Smooth muscle cell (in vitro differentiated cells): ENCODE measurements around the gene LPP. TPM values are rescaled to one million over a fixed set of nuclear protein-coding genes. Genes with fewer than 3 reads are reported as not detected.

Source experiments
- DNase-seq: peaks from one replicate; lab custom pipeline; 2025; ENCODE audit not compliant: unreplicated experiment; lab: John Stamatoyannopoulos, UW
- H2AFZ ChIP-seq: fragments of 200-600 bp; sonication (generic); 2 replicates; pipeline ENCODE4 v1.6.0; 2016; ENCODE audit warnings: antibody characterized with exemption, low read depth, mild to moderate bottlenecking
- H3F3A ChIP-seq: fragments of 200-600 bp; sonication (generic); 2 replicates; pipeline ENCODE4 v1.6.0; 2017; ENCODE audit warnings: antibody characterized with exemption, low read depth
- H3K27ac ChIP-seq: fragments of 200-600 bp; sonication (generic); 2 replicates; pipeline ENCODE4 v1.5.1; 2016; ENCODE audit warnings: low read depth, mild to moderate bottlenecking
- H3K27me3 ChIP-seq: fragments of 200-600 bp; sonication (generic); 2 replicates; pipeline ENCODE4 v1.6.1; 2016; ENCODE audit warnings: low read depth, mild to moderate bottlenecking
- H3K36me3 ChIP-seq: fragments of 200-600 bp; sonication (generic); 2 replicates; pipeline ENCODE4 v1.5.1; 2016; ENCODE audit warnings: low read depth
- H3K4me1 ChIP-seq: fragments of 200-600 bp; sonication (generic); 2 replicates; pipeline ENCODE4 v1.5.1; 2016; ENCODE audit warnings: low read depth
- H3K4me2 ChIP-seq: fragments of 200-600 bp; sonication (generic); 2 replicates; pipeline ENCODE4 v1.6.0; 2016; ENCODE audit warnings: mild to moderate bottlenecking
- H3K4me3 ChIP-seq: fragments of 200-600 bp; sonication (generic); 2 replicates; pipeline ENCODE4 v1.5.1; 2016; ENCODE audit warnings: mild to moderate bottlenecking
- H3K79me2 ChIP-seq: fragments of 200-600 bp; sonication (generic); 2 replicates; pipeline ENCODE4 v1.6.0; 2016; ENCODE audit warnings: low read depth, mild to moderate bottlenecking
- H3K9ac ChIP-seq: fragments of 200-600 bp; sonication (generic); 2 replicates; pipeline ENCODE4 v1.6.0; 2016; ENCODE audit warnings: low read depth
- H3K9me3 ChIP-seq: fragments of 200-600 bp; sonication (generic); replicated peaks from 2 replicates; pipeline ENCODE4 v1.5.1; 2016; ENCODE audit warnings: low read depth
- H4K20me1 ChIP-seq: fragments of 200-600 bp; sonication (generic); 2 replicates; pipeline ENCODE4 v1.6.0; 2016; ENCODE audit warnings: low read depth
- WGBS: methylation state at CpG from one replicate; pipeline ENCODE4 v1.1.7; 2016; ENCODE audit warnings: low lambda C conversion rate; 5-methylcytosine and 5-hydroxymethylcytosine counted together
- polyA plus RNA-seq: library from polyadenylated mRNA; unstranded; fragments of >200 nt; fragmentation: Nextera tagmentation; extraction: Ambion mirVana; gene quantifications from 2 replicates; pipeline ENCODE4 v1.2.1, GENCODE V29; 2016
- total RNA-seq: library from RNA; depleted of rRNA; stranded (reverse); fragments of >200 nt; gene quantifications from 2 replicates; pipeline ENCODE4 v1.2.3, GENCODE V29; 2014
- TF ChIP-seq, protein P1 (sequence below): fragments of 200-600 bp; sonication (generic); IDR thresholded peaks from 2 replicates; pipeline ENCODE4 v1.5.1; 2017; ENCODE audit warnings: borderline replicate concordance, mild to moderate bottlenecking, antibody characterized with exemption; ENCODE audit not compliant: insufficient read depth, poor library complexity, severe bottlenecking

LPP gene
- total and polyA plus RNA-seq, 2 experiments from 2014 or later = 42.3 to 128 TPM

DNA sequence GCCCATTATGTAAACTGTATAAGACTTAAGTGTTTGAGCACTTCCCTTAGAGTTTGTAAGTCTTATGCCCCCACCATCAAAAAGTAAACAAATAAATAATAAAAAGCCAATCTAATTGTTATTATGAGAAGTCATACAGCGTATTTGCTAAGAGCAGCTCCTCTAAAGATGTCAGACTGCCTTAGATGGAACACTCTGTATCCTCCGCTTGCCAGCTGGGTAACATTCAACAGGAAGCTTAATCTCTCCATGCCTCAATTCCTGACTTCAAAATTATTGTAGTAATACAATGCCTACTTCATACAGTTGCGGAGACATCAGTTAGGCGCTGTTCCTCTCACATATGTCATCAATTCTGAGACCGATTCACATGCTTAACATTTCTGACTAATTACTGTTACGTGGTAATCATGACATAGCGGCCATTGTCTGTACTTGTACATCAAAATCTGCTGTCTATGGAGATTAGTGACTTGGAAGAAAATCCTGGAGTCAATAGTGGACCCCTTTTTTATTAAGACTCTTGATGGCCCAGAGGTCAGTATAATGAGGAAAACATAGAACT lies 417.7 kb downstream of the LPP start:
- no peak for DNase-seq
- WGBS = 95% methylated on average over 7 of the region's 7 CpGs
- Histone ChIP-seq H3K4me1 (peaks cover 17% of the 10 kb centered on the region), H3K9me3 (no peaks in the 10 kb centered on the region), H3K27me3 (no peaks in the 10 kb centered on the region), H3K27ac (no peak overlapping the region), H4K20me1 (peaks cover 58% of the 10 kb centered on the region), H3F3A (no peaks in the 10 kb centered on the region), H3K79me2 (peaks cover 22% of the 10 kb centered on the region), H3K4me3 (no peak overlapping the region), H3K36me3 (no peaks in the 10 kb centered on the region), H3K9ac (no peak overlapping the region), H2AFZ (no peak overlapping the region), H3K4me2 (no peak overlapping the region)
- TF ChIP-seq, protein P1, sequence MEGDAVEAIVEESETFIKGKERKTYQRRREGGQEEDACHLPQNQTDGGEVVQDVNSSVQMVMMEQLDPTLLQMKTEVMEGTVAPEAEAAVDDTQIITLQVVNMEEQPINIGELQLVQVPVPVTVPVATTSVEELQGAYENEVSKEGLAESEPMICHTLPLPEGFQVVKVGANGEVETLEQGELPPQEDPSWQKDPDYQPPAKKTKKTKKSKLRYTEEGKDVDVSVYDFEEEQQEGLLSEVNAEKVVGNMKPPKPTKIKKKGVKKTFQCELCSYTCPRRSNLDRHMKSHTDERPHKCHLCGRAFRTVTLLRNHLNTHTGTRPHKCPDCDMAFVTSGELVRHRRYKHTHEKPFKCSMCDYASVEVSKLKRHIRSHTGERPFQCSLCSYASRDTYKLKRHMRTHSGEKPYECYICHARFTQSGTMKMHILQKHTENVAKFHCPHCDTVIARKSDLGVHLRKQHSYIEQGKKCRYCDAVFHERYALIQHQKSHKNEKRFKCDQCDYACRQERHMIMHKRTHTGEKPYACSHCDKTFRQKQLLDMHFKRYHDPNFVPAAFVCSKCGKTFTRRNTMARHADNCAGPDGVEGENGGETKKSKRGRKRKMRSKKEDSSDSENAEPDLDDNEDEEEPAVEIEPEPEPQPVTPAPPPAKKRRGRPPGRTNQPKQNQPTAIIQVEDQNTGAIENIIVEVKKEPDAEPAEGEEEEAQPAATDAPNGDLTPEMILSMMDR = no peak

DNA sequence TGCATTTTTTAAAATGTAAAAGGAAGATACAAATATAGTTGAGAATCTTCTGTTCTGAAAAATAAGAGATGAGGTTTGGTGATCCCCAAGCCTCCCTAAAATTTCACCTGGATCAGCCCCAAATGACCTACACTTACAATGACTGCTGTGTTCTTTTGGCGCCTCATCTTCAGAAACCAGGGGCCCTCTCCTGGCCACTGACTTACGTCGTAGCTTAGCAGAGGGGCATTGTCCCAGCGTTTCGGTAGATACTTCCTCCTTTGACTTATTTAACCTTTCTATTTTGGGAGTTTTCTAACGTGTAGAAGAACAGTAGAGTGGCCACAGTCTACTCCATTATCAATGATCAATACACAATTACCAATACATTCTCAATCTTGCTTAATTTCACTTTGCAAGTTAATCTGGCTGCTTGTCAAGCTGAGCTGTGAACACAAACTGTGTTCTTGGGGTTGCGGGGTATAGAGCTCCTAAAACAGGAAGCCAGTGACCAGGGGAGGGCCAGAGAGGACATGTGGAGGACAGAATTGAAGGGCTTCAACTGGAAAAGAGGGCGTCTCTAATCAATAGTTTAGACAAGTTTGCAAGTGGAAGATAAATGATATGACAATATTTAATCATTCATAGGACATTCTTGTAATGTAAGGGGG lies 419.5 kb downstream of the LPP start:
- H3K9ac ChIP-seq = no peak overlapping the region
- DNase-seq = no peak
- no peak overlapping the region for H3K27ac ChIP-seq
- peaks cover 17% of the 10 kb centered on the region for H3K4me1 ChIP-seq
- H2AFZ ChIP-seq = no peak overlapping the region
- TF ChIP-seq, protein P1 = no peak
- no peak overlapping the region for H3K4me2 ChIP-seq
- H3K36me3 ChIP-seq = no peaks in the 10 kb centered on the region
- WGBS = 78% methylated on average over 8 of the region's 8 CpGs
- H3F3A ChIP-seq = no peaks in the 10 kb centered on the region
- no peaks in the 10 kb centered on the region for H3K9me3 ChIP-seq
- H3K4me3 ChIP-seq = no peak overlapping the region
- H4K20me1 ChIP-seq = peaks cover 42% of the 10 kb centered on the region
- H3K27me3 ChIP-seq = no peaks in the 10 kb centered on the region
- peaks cover 16% of the 10 kb centered on the region for H3K79me2 ChIP-seq

DNA sequence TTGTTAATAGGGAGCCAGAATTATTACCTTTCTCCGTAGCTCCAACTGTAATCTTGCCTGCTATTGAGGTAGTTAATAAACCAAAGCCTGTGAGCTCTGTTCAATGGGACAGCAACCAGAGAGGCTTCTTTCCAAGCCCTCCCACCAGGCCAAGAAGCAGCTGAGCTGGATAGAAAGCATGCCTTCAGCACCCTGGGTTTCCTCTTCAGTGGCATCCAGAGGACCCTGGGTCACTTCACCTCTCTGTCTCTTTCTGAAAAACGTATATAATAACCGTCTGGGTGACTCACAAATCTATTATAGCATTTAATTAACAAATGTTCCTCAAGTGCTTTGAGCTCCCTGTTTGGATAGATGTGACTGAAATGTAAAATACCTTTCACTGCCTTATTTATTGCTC lies 420.0 kb downstream of the LPP start:
- no peaks in the 10 kb centered on the region for H3K9me3 ChIP-seq
- TF ChIP-seq, protein P1 = no peak

DNA sequence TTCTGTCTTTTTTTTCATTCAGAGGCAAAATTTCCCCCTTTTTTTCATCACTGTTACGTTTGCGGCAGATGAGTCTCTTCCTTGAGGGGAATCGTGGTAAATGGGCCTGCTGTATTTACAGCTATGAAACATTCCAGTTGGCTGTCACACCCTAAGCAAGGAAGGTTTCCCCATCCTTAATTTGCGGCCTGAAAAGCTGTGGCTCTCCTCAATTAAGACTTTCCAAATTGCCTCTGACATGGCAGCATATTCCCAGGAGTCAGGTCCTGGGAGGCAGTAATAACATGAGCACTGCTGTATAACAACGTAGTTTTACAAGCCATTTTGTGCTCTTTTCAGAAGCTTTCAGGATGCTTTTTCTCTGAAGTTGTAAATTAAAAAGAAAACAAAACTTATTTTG lies 420.9 kb downstream of the LPP start:
- peaks cover 13% of the 10 kb centered on the region for H3K79me2 ChIP-seq
- no peaks in the 10 kb centered on the region for H3F3A ChIP-seq
- no peak overlapping the region for H3K9ac ChIP-seq
- TF ChIP-seq, protein P1 = no peak
- no peak overlapping the region for H3K4me3 ChIP-seq
- H4K20me1 ChIP-seq = peaks cover 33% of the 10 kb centered on the region
- H3K27ac ChIP-seq = no peak overlapping the region
- DNase-seq = no peak
- H2AFZ ChIP-seq = no peak overlapping the region
- peaks cover 17% of the 10 kb centered on the region for H3K4me1 ChIP-seq
- no peaks in the 10 kb centered on the region for H3K27me3 ChIP-seq
- H3K4me2 ChIP-seq = no peak overlapping the region
- 67% methylated on average over 5 of the region's 5 CpGs for WGBS
- no peaks in the 10 kb centered on the region for H3K36me3 ChIP-seq
- no peaks in the 10 kb centered on the region for H3K9me3 ChIP-seq

More for the DNA sequence above, 420.0 kb downstream of the LPP start:
- no peak overlapping the region for H3K4me3 ChIP-seq
- no peak overlapping the region for H3K9ac ChIP-seq
- no peaks in the 10 kb centered on the region for H3K36me3 ChIP-seq
- no peaks in the 10 kb centered on the region for H3K27me3 ChIP-seq
- H3F3A ChIP-seq = no peaks in the 10 kb centered on the region
- H3K27ac ChIP-seq = no peak overlapping the region
- 80% methylated on average over 3 of the region's 3 CpGs for WGBS
- no peak overlapping the region for H2AFZ ChIP-seq
- H4K20me1 ChIP-seq = peaks cover 37% of the 10 kb centered on the region
- H3K4me2 ChIP-seq = no peak overlapping the region
- peaks cover 15% of the 10 kb centered on the region for H3K79me2 ChIP-seq
- no peak for DNase-seq
- H3K4me1 ChIP-seq = peaks cover 17% of the 10 kb centered on the region
